ENCODE measurements around the gene FAM200B. TPM values are rescaled to one million over a fixed set of nuclear protein-coding genes. Genes with fewer than 3 reads are reported as not detected.

The FAM200B gene
- total and polyA plus RNA-seq, 2 of the 4 experiments (the other 2 are of a cell fraction): 16.7 to 18.5 TPM

DNA sequence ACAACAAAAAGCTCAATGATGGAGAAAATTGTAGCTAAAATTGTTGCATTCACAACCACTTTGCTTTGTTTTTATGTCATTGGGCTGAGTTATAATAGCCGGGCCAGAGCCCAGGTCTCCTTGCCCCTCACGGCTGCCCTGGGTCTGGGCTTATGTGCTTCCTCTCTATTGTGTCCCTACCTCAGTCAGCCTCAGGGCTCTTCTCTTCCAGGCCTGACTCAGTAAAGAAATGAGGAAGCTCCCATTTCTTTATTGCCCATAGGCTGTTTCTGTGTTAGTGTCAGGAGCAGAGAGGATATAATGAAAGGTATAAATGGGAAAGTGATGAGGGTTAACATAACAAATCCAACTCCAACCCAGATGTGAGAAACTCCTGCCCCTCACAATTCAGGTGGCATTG lies 39.2 kb downstream of the FAM200B start:
- TF ChIP-seq CEBPB (IDR thresholded peaks at IDR 0.05; ENCODE audit: low read depth, low read length) (no peak), POLR2A (IDR thresholded peaks at IDR 0.05; ENCODE audit: low read depth, low read length) (no peak), SMC3 (IDR thresholded peaks at IDR 0.05; ENCODE audit: low read depth, low read length) (no peak), RAD21 (IDR thresholded peaks at IDR 0.05; ENCODE audit: low read length) (no peak), MXI1 (IDR thresholded peaks at IDR 0.05; ENCODE audit: borderline replicate concordance, low read depth, low read length) (no peak), MAFK (IDR thresholded peaks at IDR 0.05; ENCODE audit: low read depth, low read length) (no peak)
- TF ChIP-seq, protein P1, sequence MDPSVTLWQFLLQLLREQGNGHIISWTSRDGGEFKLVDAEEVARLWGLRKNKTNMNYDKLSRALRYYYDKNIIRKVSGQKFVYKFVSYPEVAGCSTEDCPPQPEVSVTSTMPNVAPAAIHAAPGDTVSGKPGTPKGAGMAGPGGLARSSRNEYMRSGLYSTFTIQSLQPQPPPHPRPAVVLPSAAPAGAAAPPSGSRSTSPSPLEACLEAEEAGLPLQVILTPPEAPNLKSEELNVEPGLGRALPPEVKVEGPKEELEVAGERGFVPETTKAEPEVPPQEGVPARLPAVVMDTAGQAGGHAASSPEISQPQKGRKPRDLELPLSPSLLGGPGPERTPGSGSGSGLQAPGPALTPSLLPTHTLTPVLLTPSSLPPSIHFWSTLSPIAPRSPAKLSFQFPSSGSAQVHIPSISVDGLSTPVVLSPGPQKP (IDR thresholded peaks at IDR 0.05; ENCODE audit: borderline replicate concordance, low read depth, low read length): no peak
- TF ChIP-seq, protein P2, sequence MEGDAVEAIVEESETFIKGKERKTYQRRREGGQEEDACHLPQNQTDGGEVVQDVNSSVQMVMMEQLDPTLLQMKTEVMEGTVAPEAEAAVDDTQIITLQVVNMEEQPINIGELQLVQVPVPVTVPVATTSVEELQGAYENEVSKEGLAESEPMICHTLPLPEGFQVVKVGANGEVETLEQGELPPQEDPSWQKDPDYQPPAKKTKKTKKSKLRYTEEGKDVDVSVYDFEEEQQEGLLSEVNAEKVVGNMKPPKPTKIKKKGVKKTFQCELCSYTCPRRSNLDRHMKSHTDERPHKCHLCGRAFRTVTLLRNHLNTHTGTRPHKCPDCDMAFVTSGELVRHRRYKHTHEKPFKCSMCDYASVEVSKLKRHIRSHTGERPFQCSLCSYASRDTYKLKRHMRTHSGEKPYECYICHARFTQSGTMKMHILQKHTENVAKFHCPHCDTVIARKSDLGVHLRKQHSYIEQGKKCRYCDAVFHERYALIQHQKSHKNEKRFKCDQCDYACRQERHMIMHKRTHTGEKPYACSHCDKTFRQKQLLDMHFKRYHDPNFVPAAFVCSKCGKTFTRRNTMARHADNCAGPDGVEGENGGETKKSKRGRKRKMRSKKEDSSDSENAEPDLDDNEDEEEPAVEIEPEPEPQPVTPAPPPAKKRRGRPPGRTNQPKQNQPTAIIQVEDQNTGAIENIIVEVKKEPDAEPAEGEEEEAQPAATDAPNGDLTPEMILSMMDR (conservative IDR thresholded peaks at IDR 0.05; ENCODE audit: low read depth, low read length): no peak
- CTCF ChIA-PET: no interaction called here
- 0 out of 4 replicates have a peak, but pooled peaks cover 0 to 4% of the 10 kb centered on the region in 2 experiments for H3K79me1 ChIP-seq (ENCODE audit: low read depth in 1 of 2, low read length in 2 of 2)

More for the DNA sequence above, 39.2 kb downstream of the FAM200B start:
- BruUV-seq (replicated peaks): no TSS peak
- H3K9me1 ChIP-seq (ENCODE audit: insufficient read depth, low read length): peaks cover 14% of the 10 kb centered on the region
- in situ Hi-C loops (cut with MboI; ENCODE audit: low sequenced_read_pairs) (loop anchor here (10.0 kb wide), 1 partner anchor 164 kb away; no protein-coding TSS in a partner anchor), intact Hi-C loops (cut with micrococcal nuclease) (no loop called here), dilution Hi-C loops (cut with HindIII; ENCODE audit: low sequenced_read_pairs, unreplicated experiment) (no loop called here)
- no peak overlapping the region for H2AFZ ChIP-seq (replicated peaks; ENCODE audit: low read length, poor library complexity)
- no peak overlapping the region for H2BK20ac ChIP-seq (ENCODE audit: low read depth, low read length)
- H3K4me1 ChIP-seq (ENCODE audit: control insufficient read depth, insufficient read depth, low read length): peaks cover 18% of the 10 kb centered on the region
- no peak overlapping the region for H3K9ac ChIP-seq (ENCODE audit: low read depth, low read length)
- H2AK9ac ChIP-seq (replicated peaks; ENCODE audit: low read depth, low read length, poor library complexity): no peak overlapping the region
- H3K9me3 ChIP-seq (ENCODE audit: control insufficient read depth, insufficient read depth, low read length): no peaks in the 10 kb centered on the region
- no peak overlapping the region for H4K91ac ChIP-seq (ENCODE audit: insufficient read depth, low read depth, low read length)
- H3K18ac ChIP-seq (ENCODE audit: low read depth, low read length): no peak overlapping the region
- DNase-seq: no peak
- no peaks in the 10 kb centered on the region for H4K20me1 ChIP-seq (ENCODE audit: insufficient read depth, low read length)
- H2BK15ac ChIP-seq (ENCODE audit: low read depth, low read length): no peak overlapping the region
- no peak overlapping the region for H2BK5ac ChIP-seq (ENCODE audit: low read depth, low read length, poor library complexity, severe bottlenecking)
- H2BK120ac ChIP-seq (ENCODE audit: low read depth, low read length): no peak overlapping the region
- H3K4ac ChIP-seq (ENCODE audit: low read depth, low read length): no peak overlapping the region
- H3K56ac ChIP-seq (ENCODE audit: extremely low read depth, insufficient read depth, low read length): no peak overlapping the region
- no peak overlapping the region for H3K4me2 ChIP-seq (ENCODE audit: low read depth, low read length)
- H2AK5ac ChIP-seq (ENCODE audit: low read depth, low read length): no peak overlapping the region; the same call in 1 of the 2 replicates
- ATAC-seq (ENCODE audit: low read depth): no peak
- no peak overlapping the region for H4K5ac ChIP-seq (ENCODE audit: low read depth, low read length)
- H3K36me3 ChIP-seq (ENCODE audit: control insufficient read depth, insufficient read depth, low read length): no peaks in the 10 kb centered on the region
- H3K14ac ChIP-seq (replicated peaks; ENCODE audit: low read depth, low read length): no peak overlapping the region
- whole genome bisulfite sequencing, 2 experiments (ENCODE audit: extremely low coverage in 2 of 2, insufficient read length in 1 of 2): 100% methylated on average over 1 of the region's 2 CpGs; no CpG with 5 or more reads in 1 of the 2 experiments
- POLR2A ChIA-PET (ENCODE audit: unreplicated experiment): no interaction called here
- no peak overlapping the region for H3K4me3 ChIP-seq (ENCODE audit: insufficient read depth, low read depth, low read length)
- H4K8ac ChIP-seq (ENCODE audit: low read depth in 2 of 2, low read length in 2 of 2): no peak overlapping the region
- no peak overlapping the region for H3K23ac ChIP-seq (ENCODE audit: low read depth, low read length)
- no peaks in the 10 kb centered on the region for H3K27me3 ChIP-seq (ENCODE audit: control insufficient read depth, insufficient read depth, low read length)
- no peak overlapping the region for H3K27ac ChIP-seq (ENCODE audit: insufficient read depth, low read length)

Measured in IMR-90 (cell line).